ENCODE data around the gene INSR.
"Not testable (repeated sequence)": the region's sequence is repeated elsewhere in the genome, so short reads cannot be mapped to it uniquely, and the experiment has no call there.

The INSR gene

DNA sequence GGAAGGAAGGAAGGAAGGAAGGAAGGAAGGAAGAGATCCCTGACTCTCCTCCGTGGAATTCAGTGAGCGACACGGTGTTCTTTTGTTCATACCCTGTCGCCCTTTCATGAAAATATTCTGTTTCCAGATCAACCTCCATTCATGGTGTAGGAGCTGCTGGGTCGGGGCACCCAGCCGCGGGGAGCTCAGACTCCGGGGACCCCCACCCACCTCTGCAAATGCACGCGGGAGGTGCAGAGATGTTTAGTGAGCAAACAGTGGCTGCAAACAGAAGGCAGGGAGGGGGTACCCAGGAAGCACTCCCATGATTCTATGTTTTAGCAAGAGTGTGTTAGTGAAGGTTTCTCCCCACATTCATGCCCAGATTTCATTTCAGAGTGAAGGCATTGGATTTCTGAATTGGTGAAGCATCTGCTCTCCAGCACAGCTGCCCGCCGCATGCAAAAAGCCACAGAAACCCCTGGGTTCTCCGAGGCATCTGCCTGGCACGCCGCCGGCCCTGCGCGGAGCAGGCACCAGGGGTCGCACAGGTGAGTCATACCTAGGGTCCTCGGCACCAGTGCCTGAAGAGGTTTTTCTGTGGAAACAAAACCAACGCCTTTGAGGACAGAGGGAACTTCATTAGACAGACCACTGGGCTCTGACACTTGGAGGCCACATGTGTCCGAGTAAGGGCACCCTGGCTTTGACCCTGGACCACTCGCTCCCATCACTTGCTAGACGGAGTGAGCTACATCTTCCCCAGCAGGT is 144.1 kb downstream of the INSR start:
- TF ChIP-seq ZXDB (tag by site-specific recombination; IDR thresholded peaks at IDR 0.05) (no peak), ZNF555 (tag by site-specific recombination; conservative IDR thresholded peaks at IDR 0.05) (no peak), ZBTB20 (tag by site-specific recombination; IDR thresholded peaks at IDR 0.05) (no peak), ZFP3 (tag by site-specific recombination; IDR thresholded peaks at IDR 0.05; ENCODE audit: low read depth) (no peak), ZNF366 (tag by site-specific recombination; conservative IDR thresholded peaks at IDR 0.05) (peak; percentile 63)
- Histone ChIP-seq H3K27ac (ENCODE audit: extremely low read depth, low read depth, low read length) (no peak overlapping the region), H3K4me3 (ENCODE audit: low read depth, low read length) (no peak overlapping the region), H3K4me1 (ENCODE audit: control insufficient read depth, insufficient read depth, low read length) (no peaks in the 10 kb centered on the region), H3K36me3 (ENCODE audit: control insufficient read depth in 2 of 2, insufficient read depth in 1 of 2, low read length in 2 of 2) (peaks cover 5 to 22% of the 10 kb centered on the region in 2 experiments; a peak in 2 of 3 replicates), H3K9me3 (ENCODE audit: control insufficient read depth, insufficient read depth, low read depth, low read length) (no peaks in the 10 kb centered on the region)
- POLR2A ChIA-PET = no interaction called here
- CTCF ChIA-PET = interaction anchor here (0.6 to 2.4 kb wide), 7 partner anchors 24 to 202 kb away, joined by 3 to 8 read pairs (median 3); no protein-coding TSS in a partner anchor

DNA sequence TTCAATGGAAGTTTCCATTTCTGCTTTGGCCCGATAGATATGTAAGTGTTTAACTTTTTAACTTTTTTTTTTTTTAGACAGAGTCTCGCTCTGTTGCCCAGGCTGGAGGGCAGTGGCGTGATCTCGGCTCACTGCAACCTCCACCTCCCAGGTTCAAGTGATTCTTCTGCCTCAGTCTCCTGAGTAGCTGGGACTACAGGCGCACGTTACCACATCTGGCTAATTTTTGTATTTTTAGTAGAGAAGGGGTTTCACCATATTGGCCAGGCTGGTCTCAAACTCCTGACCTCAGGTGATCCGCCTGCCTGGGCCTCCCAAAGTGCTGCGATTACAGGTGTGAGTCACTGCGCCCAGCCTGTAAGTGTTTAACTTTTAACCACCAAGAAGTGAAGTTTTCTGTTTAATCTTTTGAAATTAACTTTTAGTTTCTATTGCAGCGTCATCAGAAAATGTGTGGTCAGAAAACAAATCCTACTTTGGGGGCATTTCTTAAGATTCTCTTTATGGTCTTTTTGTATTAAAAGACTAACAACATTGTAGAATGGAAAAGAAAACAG is 147.0 kb downstream of the INSR start:
- POLR2A ChIA-PET; H3K4me1 ChIP-seq (ENCODE audit: control insufficient read depth, insufficient read depth, low read length); H3K27ac ChIP-seq (ENCODE audit: extremely low read depth, low read depth, low read length); H3K9me3 ChIP-seq (ENCODE audit: control insufficient read depth, insufficient read depth, low read depth, low read length); H3K4me3 ChIP-seq (ENCODE audit: low read depth, low read length): not testable (repeated sequence)
- CTCF ChIA-PET = interaction anchor here (0.6 to 1.7 kb wide), 6 partner anchors 10 to 194 kb away, joined by 3 to 7 read pairs (median 4); no protein-coding TSS in a partner anchor
- H3K36me3 ChIP-seq (ENCODE audit: control insufficient read depth in 2 of 2, insufficient read depth in 1 of 2, low read length in 2 of 2) = peaks cover 0 to 21% of the 10 kb centered on the region in 2 experiments; a peak in 2 of 3 replicates

DNA sequence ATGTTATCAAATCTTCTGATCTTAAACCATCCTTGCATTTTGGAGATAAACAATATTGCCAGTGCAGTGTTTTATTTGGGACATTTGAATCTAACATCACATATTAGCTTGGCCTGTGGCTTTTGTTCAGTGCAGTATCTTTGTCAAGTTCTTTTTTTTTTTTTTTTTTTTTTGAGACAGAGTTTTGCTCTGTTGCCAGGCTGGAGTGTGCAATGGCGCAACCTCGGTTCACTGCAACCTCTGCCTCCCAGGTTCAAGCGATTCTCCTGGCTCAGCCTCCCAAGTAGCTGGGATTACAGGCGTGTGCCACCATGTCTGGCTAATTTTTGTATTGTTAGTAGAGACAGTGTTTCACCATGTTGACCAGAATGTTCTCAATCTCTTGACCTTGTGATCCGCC is 148.1 kb downstream of the INSR start:
- peaks cover 0 to 27% of the 10 kb centered on the region in 2 experiments; a peak in 2 of 3 replicates for H3K36me3 ChIP-seq (ENCODE audit: control insufficient read depth in 2 of 2, insufficient read depth in 1 of 2, low read length in 2 of 2)
- not testable (repeated sequence) for H3K4me3 ChIP-seq (ENCODE audit: low read depth, low read length); H3K4me1 ChIP-seq (ENCODE audit: control insufficient read depth, insufficient read depth, low read length); H3K27ac ChIP-seq (ENCODE audit: extremely low read depth, low read depth, low read length); H3K9me3 ChIP-seq (ENCODE audit: control insufficient read depth, insufficient read depth, low read depth, low read length)
- ChIA-PET CTCF (interaction anchor here (0.6 to 1.7 kb wide), 3 partner anchors 149 to 195 kb away, joined by 3 to 7 read pairs (median 6); no protein-coding TSS in a partner anchor), POLR2A (interaction anchor here (0.6 kb wide), 1 partner anchor 11 kb away, joined by 4 read pairs; no protein-coding TSS in a partner anchor)

DNA sequence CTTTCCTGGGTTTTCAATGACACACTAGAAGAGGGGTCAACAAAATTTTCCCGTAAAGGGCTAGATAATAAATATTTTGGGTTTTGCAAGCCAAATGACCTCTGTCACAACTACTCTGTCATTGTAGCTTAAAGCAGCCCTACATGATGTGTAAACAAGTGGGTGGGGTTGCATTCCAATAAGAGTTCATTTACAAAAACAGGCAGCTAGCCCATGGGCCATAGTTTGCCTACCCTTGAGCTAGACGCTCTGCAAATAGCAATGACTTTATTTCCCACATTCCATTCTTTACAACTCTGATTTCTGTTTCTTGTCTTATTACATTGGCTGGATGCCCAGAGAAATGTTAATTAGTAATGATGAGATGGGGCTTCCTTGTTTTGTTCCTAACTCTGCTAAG is 148.7 kb downstream of the INSR start:
- CTCF ChIA-PET = interaction anchor here (1.7 kb wide), 1 partner anchor 195 kb away, joined by 6 read pairs; no protein-coding TSS in a partner anchor

More for the DNA sequence above, 148.7 kb downstream of the INSR start:
- POLR2A ChIA-PET = interaction anchor here (0.6 kb wide), 1 partner anchor 11 kb away, joined by 4 read pairs; no protein-coding TSS in a partner anchor
- Histone ChIP-seq H3K27ac (ENCODE audit: extremely low read depth, low read depth, low read length) (no peak overlapping the region), H3K4me3 (ENCODE audit: low read depth, low read length) (no peak overlapping the region), H3K9me3 (ENCODE audit: control insufficient read depth, insufficient read depth, low read depth, low read length) (no peaks in the 10 kb centered on the region), H3K36me3 (ENCODE audit: control insufficient read depth in 2 of 2, insufficient read depth in 1 of 2, low read length in 2 of 2) (peaks cover 0 to 31% of the 10 kb centered on the region in 2 experiments; a peak in 2 of 3 replicates), H3K4me1 (ENCODE audit: control insufficient read depth, insufficient read depth, low read length) (no peaks in the 10 kb centered on the region)
- no peak for TF ChIP-seq ZNF148 (tag by site-specific recombination; IDR thresholded peaks at IDR 0.05; ENCODE audit: borderline replicate concordance)
- peak; percentile 27 for TF ChIP-seq SETDB1 (IDR thresholded peaks at IDR 0.05; ENCODE audit: insufficient read length, low read length)
- TF ChIP-seq ZNF548 (tag by site-specific recombination; IDR thresholded peaks at IDR 0.05) = no peak
- TF ChIP-seq, protein P1, sequence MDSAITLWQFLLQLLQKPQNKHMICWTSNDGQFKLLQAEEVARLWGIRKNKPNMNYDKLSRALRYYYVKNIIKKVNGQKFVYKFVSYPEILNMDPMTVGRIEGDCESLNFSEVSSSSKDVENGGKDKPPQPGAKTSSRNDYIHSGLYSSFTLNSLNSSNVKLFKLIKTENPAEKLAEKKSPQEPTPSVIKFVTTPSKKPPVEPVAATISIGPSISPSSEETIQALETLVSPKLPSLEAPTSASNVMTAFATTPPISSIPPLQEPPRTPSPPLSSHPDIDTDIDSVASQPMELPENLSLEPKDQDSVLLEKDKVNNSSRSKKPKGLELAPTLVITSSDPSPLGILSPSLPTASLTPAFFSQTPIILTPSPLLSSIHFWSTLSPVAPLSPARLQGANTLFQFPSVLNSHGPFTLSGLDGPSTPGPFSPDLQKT (IDR thresholded peaks at IDR 0.05; ENCODE audit: borderline replicate concordance, low read depth, low read length) = no peak
- TF ChIP-seq, protein P2, sequence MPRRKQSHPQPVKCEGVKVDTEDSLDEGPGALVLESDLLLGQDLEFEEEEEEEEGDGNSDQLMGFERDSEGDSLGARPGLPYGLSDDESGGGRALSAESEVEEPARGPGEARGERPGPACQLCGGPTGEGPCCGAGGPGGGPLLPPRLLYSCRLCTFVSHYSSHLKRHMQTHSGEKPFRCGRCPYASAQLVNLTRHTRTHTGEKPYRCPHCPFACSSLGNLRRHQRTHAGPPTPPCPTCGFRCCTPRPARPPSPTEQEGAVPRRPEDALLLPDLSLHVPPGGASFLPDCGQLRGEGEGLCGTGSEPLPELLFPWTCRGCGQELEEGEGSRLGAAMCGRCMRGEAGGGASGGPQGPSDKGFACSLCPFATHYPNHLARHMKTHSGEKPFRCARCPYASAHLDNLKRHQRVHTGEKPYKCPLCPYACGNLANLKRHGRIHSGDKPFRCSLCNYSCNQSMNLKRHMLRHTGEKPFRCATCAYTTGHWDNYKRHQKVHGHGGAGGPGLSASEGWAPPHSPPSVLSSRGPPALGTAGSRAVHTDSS (tag by site-specific recombination; IDR thresholded peaks at IDR 0.05) = no peak
